ENCODE data around the gene TNS2.
"Not testable (repeated sequence)": the region's sequence is repeated elsewhere in the genome, so short reads cannot be mapped to it uniquely, and the experiment has no call there.

TNS2 gene

GRCh38 chr12:53105712-53106439 is 56.0 kb downstream of the TNS2 start:
- DNase-seq (ENCODE audit: low spot score) = no peak
- TF ChIP-seq, protein P1, sequence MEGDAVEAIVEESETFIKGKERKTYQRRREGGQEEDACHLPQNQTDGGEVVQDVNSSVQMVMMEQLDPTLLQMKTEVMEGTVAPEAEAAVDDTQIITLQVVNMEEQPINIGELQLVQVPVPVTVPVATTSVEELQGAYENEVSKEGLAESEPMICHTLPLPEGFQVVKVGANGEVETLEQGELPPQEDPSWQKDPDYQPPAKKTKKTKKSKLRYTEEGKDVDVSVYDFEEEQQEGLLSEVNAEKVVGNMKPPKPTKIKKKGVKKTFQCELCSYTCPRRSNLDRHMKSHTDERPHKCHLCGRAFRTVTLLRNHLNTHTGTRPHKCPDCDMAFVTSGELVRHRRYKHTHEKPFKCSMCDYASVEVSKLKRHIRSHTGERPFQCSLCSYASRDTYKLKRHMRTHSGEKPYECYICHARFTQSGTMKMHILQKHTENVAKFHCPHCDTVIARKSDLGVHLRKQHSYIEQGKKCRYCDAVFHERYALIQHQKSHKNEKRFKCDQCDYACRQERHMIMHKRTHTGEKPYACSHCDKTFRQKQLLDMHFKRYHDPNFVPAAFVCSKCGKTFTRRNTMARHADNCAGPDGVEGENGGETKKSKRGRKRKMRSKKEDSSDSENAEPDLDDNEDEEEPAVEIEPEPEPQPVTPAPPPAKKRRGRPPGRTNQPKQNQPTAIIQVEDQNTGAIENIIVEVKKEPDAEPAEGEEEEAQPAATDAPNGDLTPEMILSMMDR (IDR thresholded peaks at IDR 0.05; ENCODE audit: extremely low read depth, missing control alignments) = no peak

DNA sequence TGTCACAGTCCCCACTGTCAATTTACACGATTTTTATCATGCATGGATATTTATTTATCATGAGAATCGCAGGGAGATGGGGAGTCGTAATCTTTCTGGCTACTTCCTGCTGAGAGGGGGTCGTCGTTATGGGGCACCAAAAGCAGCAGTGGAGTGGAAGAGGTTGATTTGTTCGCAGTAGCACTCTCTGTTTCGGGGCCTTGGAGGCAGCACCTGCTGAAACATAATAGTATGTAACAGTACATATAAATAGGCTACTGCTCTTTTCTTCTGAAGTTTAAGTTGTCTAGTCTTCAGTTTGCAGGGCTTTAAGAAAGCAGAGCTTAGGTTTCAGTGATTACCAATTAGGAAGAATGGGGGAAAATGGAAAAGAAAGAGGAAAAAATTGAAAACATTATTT is 57.3 kb downstream of the TNS2 start:
- TF ChIP-seq, protein P1 (IDR thresholded peaks at IDR 0.05; ENCODE audit: extremely low read depth, missing control alignments) = no peak
- DNase-seq (ENCODE audit: low spot score) = no peak

DNA sequence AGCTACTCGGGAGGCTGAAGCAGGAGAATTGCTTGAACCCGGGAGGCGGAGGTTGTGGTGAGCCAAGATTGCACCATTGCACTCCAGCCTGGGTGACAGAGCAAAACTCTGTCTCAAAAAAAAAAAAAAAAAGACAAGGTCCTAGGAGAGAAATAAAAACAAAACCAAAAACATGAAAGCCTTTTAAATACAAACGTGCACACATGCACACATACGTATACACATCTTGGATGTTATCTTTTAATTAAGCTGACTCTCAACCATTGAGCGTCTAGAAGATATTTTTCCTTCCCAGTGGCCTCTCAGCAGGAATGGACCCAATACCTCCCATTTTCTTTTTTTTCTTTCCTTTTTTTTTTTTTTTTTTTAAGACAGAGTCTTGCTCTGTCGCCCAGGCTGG is 62.6 kb downstream of the TNS2 start:
- not testable (repeated sequence) for DNase-seq (ENCODE audit: low spot score)

DNA sequence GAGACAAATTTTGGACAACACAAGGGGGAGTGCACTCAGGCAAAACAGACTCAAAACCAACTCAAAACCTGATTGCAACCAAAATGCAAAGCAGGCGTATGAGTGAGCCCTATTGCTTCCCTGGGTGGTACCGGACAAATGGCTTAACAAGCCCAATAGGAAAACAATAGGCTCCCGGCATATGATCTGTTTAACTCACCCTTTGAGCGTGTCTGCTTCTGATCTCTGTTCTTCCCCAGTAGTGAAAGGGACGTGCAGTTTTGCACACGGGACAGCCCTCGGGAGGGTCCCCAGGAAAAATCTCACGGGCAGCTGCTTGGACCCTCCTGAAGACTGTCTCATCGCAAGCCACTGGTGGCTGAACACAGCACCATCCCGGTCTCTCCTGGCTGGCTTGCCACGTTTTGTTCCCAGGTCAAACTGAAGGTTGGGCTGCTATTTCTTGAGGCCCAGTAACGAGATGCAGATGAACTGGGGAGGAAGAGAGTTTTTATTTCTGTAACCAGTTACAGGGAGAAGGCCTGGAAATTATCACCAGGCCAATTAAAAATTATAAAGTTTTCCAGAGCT is 63.4 kb downstream of the TNS2 start:
- TF ChIP-seq, protein P1 (IDR thresholded peaks at IDR 0.05; ENCODE audit: extremely low read depth, missing control alignments) = no peak
- DNase-seq (ENCODE audit: low spot score) = peak; percentile 9

GRCh38 chr12:53113951-53114350 is 64.1 kb downstream of the TNS2 start:
- TF ChIP-seq, protein P1 (IDR thresholded peaks at IDR 0.05; ENCODE audit: extremely low read depth, missing control alignments) = no peak
- DNase-seq (ENCODE audit: low spot score) = peak; percentile 14
